HepG2 (cell line): Measurements from ENCODE around the gene BMERB1. TPM values are rescaled to one million over a fixed set of nuclear protein-coding genes. Genes with fewer than 3 reads are reported as not detected.

Experiments used
- CREB3 ChIP-seq: sonication (generic); formaldehyde crosslinking; IDR thresholded peaks from 2 replicates; pipeline ENCODE4 v1.5.0; 2020; ENCODE audit warnings: missing genetic modification reagents
- DMTF1 ChIP-seq: sonication (generic); formaldehyde crosslinking; IDR thresholded peaks from 2 replicates; pipeline ENCODE4 v1.4.0; 2020; ENCODE audit warnings: mild to moderate bottlenecking, missing genetic modification reagents
- ELF4 ChIP-seq: sonication (generic); formaldehyde crosslinking; IDR thresholded peaks from 2 replicates; pipeline ENCODE4 v1.5.0; 2020; ENCODE audit warnings: missing genetic modification reagents, mild to moderate bottlenecking, moderate library complexity, borderline replicate concordance
- HES4 ChIP-seq: sonication (generic); formaldehyde crosslinking; IDR thresholded peaks from 2 replicates; pipeline ENCODE4 v1.9.0; 2021; ENCODE audit warnings: mild to moderate bottlenecking, missing genetic modification reagents, borderline replicate concordance
- JUN ChIP-seq: sonication (generic); formaldehyde crosslinking; IDR thresholded peaks from 2 replicates; pipeline ENCODE4 v1.4.0; 2020; ENCODE audit warnings: mild to moderate bottlenecking, missing genetic modification reagents
- KDM5B ChIP-seq: sonication (generic); formaldehyde crosslinking; IDR thresholded peaks from 2 replicates; pipeline ENCODE4 v1.4.0; 2020; ENCODE audit warnings: missing genetic modification reagents, mild to moderate bottlenecking, borderline replicate concordance
- MAFG ChIP-seq: sonication (generic); formaldehyde crosslinking; IDR thresholded peaks from 2 replicates; pipeline ENCODE4 v1.5.1; 2020; ENCODE audit warnings: mild to moderate bottlenecking, missing genetic modification reagents
- NCOA1 ChIP-seq: sonication (generic); formaldehyde crosslinking; IDR thresholded peaks from 2 replicates; pipeline ENCODE4 v1.9.0; 2021; ENCODE audit warnings: missing genetic modification reagents
- NR2F6 ChIP-seq, 2 experiments: IDR thresholded peaks; 2 replicates each; pipeline ENCODE4 v1.6.1; 2016; ENCODE audit warnings: antibody characterized with exemption in 1 of 2, mild to moderate bottlenecking in 1 of 2
- NR3C1 ChIP-seq: sonication (generic); formaldehyde crosslinking; IDR thresholded peaks from 2 replicates; pipeline ENCODE4 v1.4.0; 2020; ENCODE audit warnings: missing genetic modification reagents
- PBX3 ChIP-seq: sonication (generic); formaldehyde crosslinking; IDR thresholded peaks from 2 replicates; pipeline ENCODE4 v1.8.1; 2023; ENCODE audit warnings: missing genetic modification reagents, inconsistent platforms, borderline replicate concordance
- PPARG ChIP-seq: conservative IDR thresholded peaks from 2 replicates; pipeline ENCODE4 v1.6.1; 2016; ENCODE audit warnings: missing biosample characterization, missing genetic modification reagents
- ZBTB1 ChIP-seq: sonication (generic); formaldehyde crosslinking; IDR thresholded peaks from 2 replicates; pipeline ENCODE4 v1.4.0; 2020; ENCODE audit warnings: missing genetic modification reagents, borderline replicate concordance
- ZBTB21 ChIP-seq: sonication (generic); formaldehyde crosslinking; IDR thresholded peaks from 2 replicates; pipeline ENCODE4 v1.4.0; 2020; ENCODE audit warnings: missing genetic modification reagents
- ZBTB3 ChIP-seq: sonication (generic); formaldehyde crosslinking; IDR thresholded peaks from 2 replicates; pipeline ENCODE4 v1.4.0; 2020; ENCODE audit warnings: low read depth, mild to moderate bottlenecking, moderate library complexity, missing genetic modification reagents, borderline replicate concordance
- ZBTB4 ChIP-seq: sonication (generic); formaldehyde crosslinking; IDR thresholded peaks from 2 replicates; pipeline ENCODE4 v1.4.0; 2020; ENCODE audit warnings: missing genetic modification reagents, mild to moderate bottlenecking, borderline replicate concordance
- ZFP36 ChIP-seq: fragments of 150-350 bp; IDR thresholded peaks from 2 replicates; pipeline ENCODE4 v1.6.1; 2018; ENCODE audit warnings: borderline replicate concordance, low read length, low read depth; ENCODE audit not compliant: partially characterized antibody
- ZNF414 ChIP-seq: sonication (generic); formaldehyde crosslinking; IDR thresholded peaks from 2 replicates; pipeline ENCODE4 v1.5.0; 2020; ENCODE audit warnings: missing genetic modification reagents
- ZNF552 ChIP-seq: sonication (generic); formaldehyde crosslinking; IDR thresholded peaks from 2 replicates; pipeline ENCODE4 v1.9.0; 2022; ENCODE audit warnings: missing genetic modification reagents, mild to moderate bottlenecking, borderline replicate concordance
- polyA plus RNA-seq, 8 experiments: library from polyadenylated mRNA; depleted of rRNA in 3 of 8; stranded (reverse) in 7 of 8; unstranded in 1 of 8; fragments of >200 nt; fragmentation: Illumina TruSeq in 4 of 8; extraction: Trizol in 4 of 8; gene quantifications; 2 replicates each; pipeline versions ENCODE4 v1.2.1 to v1.2.3, GENCODE V29; 2011 to 2016; ENCODE audit warnings: low read depth in 4 of 8, missing spikeins in 1 of 8, mixed read lengths in 1 of 8; ENCODE audit not compliant: insufficient read depth in 1 of 8
- total RNA-seq, 5 experiments: library from RNA; depleted of rRNA; stranded (reverse); fragments of >200 nt; fragmentation: Illumina TruSeq; extraction: Trizol; gene quantifications; 2 replicates each; pipeline ENCODE4 v1.2.3, GENCODE V29; 2016; ENCODE audit warnings: low read depth in 1 of 5

Gene BMERB1
- total and polyA plus RNA-seq, 2 of the 13 experiments (the other 11 are each of a cell fraction or from before 2014, with no cell fraction given), result 1.4 TPM

- TF ChIP-seq ZBTB3 (CRISPR knock-in tag), result no peak
- TF ChIP-seq DMTF1 (CRISPR knock-in tag), result no peak
- TF ChIP-seq ZBTB1 (CRISPR knock-in tag), result no peak
- TF ChIP-seq HES4 (CRISPR knock-in tag), result no peak
- TF ChIP-seq PBX3 (CRISPR knock-in tag), result no peak
- no peak for TF ChIP-seq NR3C1
- TF ChIP-seq MAFG (CRISPR knock-in tag), result no peak
- no peak for TF ChIP-seq ZNF414 (CRISPR knock-in tag)
- TF ChIP-seq ZBTB21 (CRISPR knock-in tag), result no peak
- TF ChIP-seq ZBTB4 (CRISPR knock-in tag), result no peak
- TF ChIP-seq PPARG (CRISPR knock-in tag), result no peak
- TF ChIP-seq NR2F6 (IDR thresholded peaks at IDR 0.05), result no peak; the same call in 1 of the 2 replicates
- no peak for TF ChIP-seq NR2F6 (CRISPR knock-in tag; IDR thresholded peaks at IDR 0.05)
- no peak for TF ChIP-seq CREB3
- TF ChIP-seq JUN (CRISPR knock-in tag), result no peak
- no peak for TF ChIP-seq ZFP36
- no peak for TF ChIP-seq ELF4 (CRISPR knock-in tag)
- TF ChIP-seq ZNF552 (CRISPR knock-in tag), result no peak
- TF ChIP-seq KDM5B, result no peak
- no peak for TF ChIP-seq NCOA1 (CRISPR knock-in tag)
These were observed 138.1 kb downstream of the BMERB1 start (continued) for GRCh38 chr16:15572329-15573001.
